HG02943 (cell line): ENCODE results near the gene CCDC148.
"Not testable (repeated sequence)": the region's sequence is repeated elsewhere in the genome, so short reads cannot be mapped to it uniquely, and the experiment has no call there.

Experiments
- ATAC-seq: cut with Tn5 transposase; IDR thresholded peaks from one replicate; pipeline ENCODE4 v1.9.1; 2021; ENCODE audit warnings: mild to moderate bottlenecking, low read depth, moderate library complexity; ENCODE audit not compliant: unreplicated experiment

Gene CCDC148

DNA sequence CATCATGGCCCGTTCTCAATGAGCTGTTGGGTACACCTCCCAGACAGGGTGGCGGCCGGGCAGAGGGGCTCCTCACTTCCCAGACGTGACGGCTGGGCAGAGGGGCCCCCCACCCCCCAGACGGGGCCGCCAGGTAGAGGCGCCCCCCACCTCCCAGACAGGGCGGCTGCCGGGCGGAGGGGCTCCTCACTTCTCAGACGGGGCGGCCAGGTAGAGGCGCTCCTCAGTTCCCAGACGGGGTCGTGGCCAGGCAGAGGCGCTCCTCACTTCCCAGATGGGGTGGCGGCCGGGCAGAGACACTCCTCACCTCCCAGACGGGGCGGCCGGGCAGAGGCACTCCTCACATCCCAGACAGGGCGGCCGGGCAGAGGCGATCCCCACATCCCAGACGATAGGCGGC, 146.1 kb downstream of the CCDC148 start:
- not testable (repeated sequence) for ATAC-seq

GRCh38 chr2:158305501-158305900, 151.1 kb downstream of the CCDC148 start:
- ATAC-seq = no peak

DNA sequence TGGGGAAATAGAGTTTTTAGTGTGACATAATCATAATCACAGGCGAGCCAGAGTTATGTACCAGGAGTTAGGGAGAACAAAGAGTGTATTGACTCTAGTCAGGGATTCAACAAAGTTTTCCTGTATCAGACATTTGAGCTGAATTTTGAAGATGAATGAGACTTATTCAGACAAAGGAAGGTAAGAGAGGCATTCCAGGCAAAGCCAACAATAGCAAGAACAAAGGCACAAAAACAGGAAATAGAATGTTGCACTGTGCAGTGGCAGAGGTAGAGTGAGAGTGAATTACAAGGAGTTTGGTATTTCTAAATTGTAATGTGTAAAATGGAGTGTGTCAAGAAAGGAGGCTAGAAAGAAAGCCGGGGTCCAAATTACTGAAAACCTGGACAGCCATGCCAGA, 156.2 kb downstream of the CCDC148 start:
- ATAC-seq = no peak

DNA sequence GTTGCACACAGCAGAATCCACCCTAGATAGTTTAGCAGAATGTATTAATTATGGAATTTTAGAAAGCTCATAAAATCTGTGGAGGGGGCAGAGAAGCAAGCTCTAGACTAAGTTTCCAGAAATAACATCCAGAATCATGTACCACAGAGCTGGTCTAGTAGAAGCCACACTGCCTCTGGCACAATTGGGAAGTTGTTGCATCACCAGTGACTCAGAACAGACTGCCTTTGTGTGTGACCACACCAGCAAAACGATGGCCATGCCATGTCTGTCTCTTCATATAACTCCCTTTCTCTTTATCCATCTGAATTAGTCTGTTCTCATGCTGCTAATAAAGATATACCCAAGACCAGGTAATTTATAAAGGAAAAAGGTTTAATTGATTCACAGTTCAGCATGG, 158.9 kb downstream of the CCDC148 start:
- no peak for ATAC-seq

DNA sequence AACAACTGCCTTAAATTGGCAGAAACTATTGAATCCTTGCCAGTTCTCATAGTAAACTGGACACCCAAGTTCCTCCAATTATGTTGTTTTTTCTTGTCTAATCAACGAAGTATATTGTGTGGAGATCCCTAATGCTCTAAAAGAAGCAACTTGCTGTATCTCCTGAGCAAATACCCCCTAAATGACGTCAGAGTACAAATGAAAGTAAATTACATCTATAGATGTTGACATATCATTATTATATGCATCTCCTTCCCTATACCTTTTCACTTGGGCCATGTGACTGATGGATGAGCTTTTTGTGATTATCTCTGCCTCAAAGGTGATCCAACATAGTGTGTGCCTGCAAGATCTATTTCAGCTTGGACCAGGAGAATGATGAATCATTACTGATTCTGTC, 159.4 kb downstream of the CCDC148 start:
- no peak for ATAC-seq

DNA sequence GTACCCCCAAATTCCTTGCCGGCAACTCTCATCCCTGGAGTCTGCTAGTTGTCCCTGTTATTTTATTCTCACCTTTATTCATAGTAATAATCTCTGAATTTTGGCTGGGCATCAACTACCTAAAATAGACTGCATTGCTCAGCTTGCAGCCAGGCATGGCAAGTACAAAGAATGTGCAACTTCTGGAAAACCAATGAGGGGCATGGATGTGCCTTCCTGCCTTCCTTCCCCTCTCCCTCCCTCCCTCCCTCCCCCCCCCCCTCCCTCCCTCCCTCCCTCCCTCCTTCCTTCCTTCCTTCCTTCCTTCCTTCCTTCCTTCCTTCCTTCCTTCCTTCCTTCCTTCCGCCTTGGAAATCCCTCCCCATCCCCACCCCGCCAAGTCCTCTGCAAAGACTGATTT, 162.8 kb downstream of the CCDC148 start:
- no peak for ATAC-seq

GRCh38 chr2:158291544-158292180, 164.9 kb downstream of the CCDC148 start:
- ATAC-seq = no peak

- no peak for ATAC-seq
These were observed 166.3 kb downstream of the CCDC148 start for GRCh38 chr2:158290225-158290624.

- no peak for ATAC-seq
These were observed 179.7 kb downstream of the CCDC148 start for GRCh38 chr2:158276619-158277471.

- ATAC-seq = no peak
These were observed 182.8 kb downstream of the CCDC148 start for GRCh38 chr2:158273791-158274190.

GRCh38 chr2:158270536-158270935, 186.0 kb downstream of the CCDC148 start:
- ATAC-seq = no peak

GRCh38 chr2:158269143-158269542, 187.4 kb downstream of the CCDC148 start:
- ATAC-seq = no peak

- no peak for ATAC-seq
These were observed 190.4 kb downstream of the CCDC148 start for GRCh38 chr2:158266111-158266510.

DNA sequence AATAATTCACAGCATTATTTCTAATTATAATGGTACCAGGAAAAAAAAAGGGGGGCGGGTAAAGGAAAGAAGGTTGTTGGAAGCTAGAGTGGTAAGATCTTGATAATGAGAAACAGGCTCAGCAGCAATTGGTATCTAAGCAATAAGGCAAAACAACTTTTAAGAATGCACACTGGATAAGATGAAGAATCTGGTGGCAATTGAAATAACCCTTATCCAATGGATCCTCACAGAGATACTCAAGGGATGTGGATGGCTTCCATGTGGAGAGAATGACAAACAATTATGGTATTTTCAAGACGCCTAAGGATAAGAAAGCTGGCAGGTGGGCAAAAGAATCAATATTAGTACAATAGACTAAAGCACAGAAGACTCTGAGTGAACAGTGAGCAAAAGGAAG, 201.3 kb downstream of the CCDC148 start:
- no peak for ATAC-seq

- no peak for ATAC-seq
These were observed 203.4 kb downstream of the CCDC148 start for GRCh38 chr2:158253170-158253569.

DNA sequence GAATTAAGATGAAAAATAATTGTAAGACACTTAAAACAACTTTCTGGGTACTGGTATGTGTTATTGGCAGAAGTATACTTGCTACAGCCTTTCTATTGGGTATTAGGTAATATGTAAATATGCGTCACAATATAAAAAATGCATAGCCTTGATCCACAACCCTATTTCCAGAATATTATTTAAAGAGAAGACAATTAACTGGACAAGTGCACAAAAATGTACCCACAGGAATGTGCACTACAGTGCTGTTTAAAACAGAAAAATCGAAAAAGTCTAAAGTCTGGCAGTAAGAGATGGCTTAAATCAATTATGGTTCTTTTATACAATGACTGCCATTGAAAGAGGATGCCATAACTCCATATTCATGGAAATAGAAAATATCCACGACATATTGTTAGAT, 205.2 kb downstream of the CCDC148 start:
- ATAC-seq = no peak

DNA sequence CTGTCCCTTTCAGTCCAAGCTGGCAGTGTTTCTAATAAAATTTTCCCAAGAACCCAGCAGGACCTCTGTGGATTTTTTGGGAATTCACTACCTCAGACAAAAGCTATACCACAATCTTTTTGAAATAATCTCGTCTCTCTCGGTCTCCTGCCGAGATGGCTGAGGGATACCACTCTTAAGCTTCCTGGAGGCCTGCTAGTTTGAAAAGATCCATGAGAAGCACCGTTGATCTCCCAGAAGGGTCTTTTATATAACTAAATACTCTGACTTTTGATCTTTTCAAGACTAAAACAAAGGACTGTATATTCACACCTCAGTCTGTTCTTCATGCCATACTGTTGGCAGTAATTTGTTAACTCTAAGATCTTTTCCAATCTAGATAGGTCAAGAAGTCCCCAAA, 213.2 kb downstream of the CCDC148 start:
- no peak for ATAC-seq

GRCh38 chr2:158242280-158242679, 214.3 kb downstream of the CCDC148 start:
- no peak for ATAC-seq

GRCh38 chr2:158240975-158241374, 215.6 kb downstream of the CCDC148 start:
- no peak for ATAC-seq

DNA sequence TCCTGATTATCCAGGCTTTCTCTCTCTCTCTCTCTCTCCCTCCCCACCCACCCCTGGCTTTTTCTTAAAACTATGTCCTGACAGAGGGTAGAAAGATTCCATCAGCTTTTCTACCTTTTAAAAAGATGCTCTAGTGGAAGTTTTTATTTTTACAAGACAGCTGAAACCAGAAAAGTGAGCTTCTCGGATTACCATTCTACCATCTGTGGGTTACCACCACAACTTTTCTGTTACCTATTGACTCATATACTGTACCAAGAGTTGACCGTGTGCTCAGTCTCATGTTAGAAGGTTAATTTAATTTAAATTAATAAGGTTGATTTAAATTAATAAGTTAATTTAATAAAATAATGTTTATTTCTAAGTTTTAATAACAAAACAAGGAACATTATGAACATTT, 217.3 kb downstream of the CCDC148 start:
- no peak for ATAC-seq

GRCh38 chr2:158234497-158234896, 222.1 kb downstream of the CCDC148 start:
- no peak for ATAC-seq

DNA sequence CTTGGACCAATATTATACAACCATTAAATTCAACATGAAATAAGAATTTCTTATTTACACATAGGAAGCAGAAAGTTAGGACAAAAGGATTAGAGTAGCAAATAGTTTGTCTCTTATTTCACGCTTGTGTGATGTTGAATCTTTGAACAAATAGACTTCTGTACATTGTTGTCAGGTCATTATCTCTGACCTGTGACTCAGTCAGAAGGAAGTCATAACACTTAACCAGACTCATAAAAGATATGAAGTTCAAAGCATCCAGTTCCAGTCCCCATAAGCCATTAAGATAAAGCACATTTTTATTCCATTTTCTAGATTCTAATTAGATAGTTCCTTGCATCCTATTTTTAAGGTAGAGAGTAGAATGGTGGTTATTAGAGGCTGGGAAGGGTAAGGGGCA, 224.1 kb downstream of the CCDC148 start:
- ATAC-seq = no peak
